ENCODE measurements around the gene ADGRV1.
"Not testable (repeated sequence)": the region's sequence is repeated elsewhere in the genome, so short reads cannot be mapped to it uniquely, and the experiment has no call there.

ADGRV1 gene

GRCh38 chr5:90741022-90741564 lies 182.5 kb downstream of the ADGRV1 start:
- DNase-seq, result no peak

GRCh38 chr5:90746119-90746518 lies 187.5 kb downstream of the ADGRV1 start:
- DNase-seq, result no peak

GRCh38 chr5:90747175-90747574 lies 188.6 kb downstream of the ADGRV1 start:
- DNase-seq, result no peak

GRCh38 chr5:90747693-90748092 lies 189.1 kb downstream of the ADGRV1 start:
- peak in 1 of 3 experiments; percentile 36 for DNase-seq

- no peak for DNase-seq
Observed at GRCh38 chr5:90759119-90759518, 200.5 kb downstream of the ADGRV1 start.

GRCh38 chr5:90767710-90768109 lies 209.1 kb downstream of the ADGRV1 start:
- no peak for DNase-seq

GRCh38 chr5:90770006-90770541 lies 211.5 kb downstream of the ADGRV1 start:
- DNase-seq, result not testable (repeated sequence)

- DNase-seq, result no peak
Observed at GRCh38 chr5:90777959-90778358, 219.4 kb downstream of the ADGRV1 start.

GRCh38 chr5:90783460-90784333 lies 225.1 kb downstream of the ADGRV1 start:
- DNase-seq, result peak; percentile 32 to 78 (median 78)

- DNase-seq, result no peak
Observed at GRCh38 chr5:90786756-90787155, 228.2 kb downstream of the ADGRV1 start.

GRCh38 chr5:90792725-90793124 lies 234.1 kb downstream of the ADGRV1 start:
- DNase-seq, result no peak

- DNase-seq, result no peak
Observed at GRCh38 chr5:90793183-90793582, 234.6 kb downstream of the ADGRV1 start.

- not testable (repeated sequence) for DNase-seq
Observed at GRCh38 chr5:90796919-90797318, 238.3 kb downstream of the ADGRV1 start.

GRCh38 chr5:90800082-90800481 lies 241.5 kb downstream of the ADGRV1 start:
- DNase-seq, result not testable (repeated sequence)

- not testable (repeated sequence) for DNase-seq
Observed at GRCh38 chr5:90800515-90800914, 241.9 kb downstream of the ADGRV1 start.

GRCh38 chr5:90802474-90803317 lies 244.1 kb downstream of the ADGRV1 start:
- peak; percentile 14 to 54 (median 16) for DNase-seq

GRCh38 chr5:90803381-90803780 lies 244.8 kb downstream of the ADGRV1 start:
- peak in 1 of 3 experiments; percentile 31 for DNase-seq

- no peak for DNase-seq
Observed at GRCh38 chr5:90803876-90804275, 245.3 kb downstream of the ADGRV1 start.

- no peak for DNase-seq
Observed at GRCh38 chr5:90807496-90807895, 248.9 kb downstream of the ADGRV1 start.

GRCh38 chr5:90809311-90810056 lies 250.9 kb downstream of the ADGRV1 start:
- no peak for DNase-seq

GRCh38 chr5:90810211-90810610 lies 251.6 kb downstream of the ADGRV1 start:
- DNase-seq, result no peak

- DNase-seq, result peak in 1 of 3 experiments; percentile 6
Observed at GRCh38 chr5:90813392-90813791, 254.8 kb downstream of the ADGRV1 start.
